Astrocyte of the cerebellum (primary cell): ENCODE results near the gene SHROOM2.

ENCODE experiments used
- DNase-seq: peaks from one replicate; pipeline ENCODE4 v3.0.0-alpha.2; 2011; ENCODE audit warnings: low read depth
- H3K4me3 ChIP-seq: 2 replicates; pipeline ENCODE4 v1.5.1; 2011; ENCODE audit warnings: mild to moderate bottlenecking, low read depth, low read length, moderate library complexity
- CTCF ChIP-seq: IDR thresholded peaks from 2 replicates; pipeline ENCODE4 v1.5.1; 2012; ENCODE audit warnings: low read length, low read depth, moderate library complexity, mild to moderate bottlenecking; ENCODE audit errors: missing control alignments
- in situ Hi-C: cut with HindIII; loops from 2 replicates; pipeline ENCODE4 v1.10.0; 2017; ENCODE audit warnings: low sequenced_read_pairs

Gene SHROOM2

GRCh38 chrX:9902656-9903055 is 116.4 kb downstream of the SHROOM2 start:
- no peak overlapping the region for H3K4me3 ChIP-seq
- TF ChIP-seq CTCF: no peak
- in situ Hi-C loops: no loop called here
- DNase-seq: no peak

DNA sequence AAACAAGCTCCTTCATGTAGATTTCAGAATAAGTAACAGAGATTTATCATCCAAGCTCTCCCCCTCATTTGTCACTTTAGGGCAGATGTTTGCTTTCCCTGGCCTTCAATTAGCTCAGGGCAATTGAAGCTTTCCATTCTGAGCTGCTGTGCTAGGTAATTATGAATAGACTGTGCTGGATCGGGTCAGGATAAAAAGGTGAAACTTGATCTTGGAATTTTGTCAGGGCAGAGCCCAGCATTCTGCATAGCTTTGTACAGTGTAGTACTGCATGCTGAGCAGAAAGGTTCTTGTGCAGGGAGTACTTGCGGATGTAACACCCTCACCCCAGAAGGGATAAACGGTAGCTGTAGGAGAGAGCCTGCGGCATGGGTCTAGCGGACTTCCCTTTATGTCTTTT is 116.9 kb downstream of the SHROOM2 start:
- no peak for TF ChIP-seq CTCF
- no peak for DNase-seq
- in situ Hi-C loops: no loop called here
- H3K4me3 ChIP-seq: no peak overlapping the region

GRCh38 chrX:9905288-9905687 is 119.1 kb downstream of the SHROOM2 start:
- in situ Hi-C loops: no loop called here
- DNase-seq: no peak
- no peak for TF ChIP-seq CTCF
- no peak overlapping the region for H3K4me3 ChIP-seq

- in situ Hi-C loops: no loop called here
Observed at GRCh38 chrX:9905721-9906120, 119.5 kb downstream of the SHROOM2 start.

GRCh38 chrX:9906919-9907318 is 120.7 kb downstream of the SHROOM2 start:
- TF ChIP-seq CTCF: no peak
- in situ Hi-C loops: no loop called here
- DNase-seq: no peak
- H3K4me3 ChIP-seq: no peak overlapping the region

More at GRCh38 chrX:9905721-9906120, 119.5 kb downstream of the SHROOM2 start:
- no peak overlapping the region for H3K4me3 ChIP-seq
- TF ChIP-seq CTCF: no peak
- DNase-seq: no peak

- TF ChIP-seq CTCF: no peak
- H3K4me3 ChIP-seq: no peak overlapping the region
- in situ Hi-C loops: no loop called here
- no peak for DNase-seq
Observed at GRCh38 chrX:9907645-9908387, 121.6 kb downstream of the SHROOM2 start.
